ENCODE measurements around the gene TMEM229B. TPM values are rescaled to one million over a fixed set of nuclear protein-coding genes. Genes with fewer than 3 reads are reported as not detected.
"Not testable (repeated sequence)": the region's sequence is repeated elsewhere in the genome, so short reads cannot be mapped to it uniquely, and the experiment has no call there.

Gene TMEM229B
- total RNA-seq, 2 experiments from 2014 or later, result 1.3 to 1.5 TPM

GRCh38 chr14:67453575-67454300 lies 34.8 kb downstream of the TMEM229B start:
- ATAC-seq (no peak), DNase-seq (no peak)
- ChIA-PET CTCF (interaction anchor here (0.8 to 2.7 kb wide), 4 partner anchors 24 to 200 kb away, joined by 3 to 10 read pairs (median 5); no protein-coding TSS in a partner anchor), POLR2A (no interaction called here)
- Mint-ChIP-seq H3K4me1 (no peaks in the 10 kb centered on the region), H3K27me3 (no peaks in the 10 kb centered on the region), H3K36me3 (ENCODE audit: low read depth) (no peaks in the 10 kb centered on the region), H3K9me3 (ENCODE audit: low read depth) (peaks cover 7% of the 10 kb centered on the region), H3K27ac (no peak overlapping the region), H3K4me3 (no peak overlapping the region)
- intact Hi-C loops (cut with DNase I, micrococcal nuclease), result no loop called here

GRCh38 chr14:67451667-67452066 lies 36.9 kb downstream of the TMEM229B start:
- H3K9me3 Mint-ChIP-seq (ENCODE audit: low read depth); DNase-seq; POLR2A ChIA-PET; ATAC-seq; H3K36me3 Mint-ChIP-seq (ENCODE audit: low read depth); H3K4me3 Mint-ChIP-seq; H3K27ac Mint-ChIP-seq; H3K4me1 Mint-ChIP-seq; intact Hi-C loops (cut with DNase I, micrococcal nuclease); H3K27me3 Mint-ChIP-seq: not testable (repeated sequence)
- CTCF ChIA-PET, result interaction anchor here (0.6 kb wide), 1 partner anchor 10 kb away, joined by 3 read pairs; no protein-coding TSS in a partner anchor

DNA sequence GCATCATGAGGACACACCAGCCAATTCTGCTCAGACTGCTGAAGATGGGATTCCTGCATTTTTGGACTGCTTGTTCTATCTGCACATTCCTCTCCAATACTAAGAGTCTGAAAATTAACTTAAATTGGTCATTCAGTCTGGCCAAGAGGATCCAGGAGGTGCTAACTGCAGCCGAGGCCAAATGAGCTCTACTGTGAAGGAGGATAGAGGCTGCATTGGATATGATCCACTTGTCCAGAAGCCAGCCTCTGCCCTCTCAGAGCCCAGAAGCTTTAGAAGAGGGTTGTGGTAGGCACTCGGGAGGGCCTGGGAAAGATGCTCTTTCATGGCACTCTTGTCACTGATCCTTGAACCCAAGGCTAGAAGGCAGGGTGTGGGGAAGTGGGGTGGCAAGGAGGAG lies 39.4 kb downstream of the TMEM229B start:
- Mint-ChIP-seq H3K27me3 (peaks cover 3% of the 10 kb centered on the region), H3K36me3 (ENCODE audit: low read depth) (no peaks in the 10 kb centered on the region), H3K27ac (no peak overlapping the region), H3K4me3 (no peak overlapping the region), H3K4me1 (no peaks in the 10 kb centered on the region), H3K9me3 (ENCODE audit: low read depth) (peaks cover 7% of the 10 kb centered on the region)
- POLR2A ChIA-PET, result interaction anchor here (0.6 kb wide), 1 partner anchor 126 kb away, joined by 3 read pairs; no protein-coding TSS in a partner anchor
- CTCF ChIA-PET, result interaction anchor here (1.0 kb wide), 1 partner anchor 22 kb away, joined by 4 read pairs; no protein-coding TSS in a partner anchor
- DNase-seq (no peak), ATAC-seq (no peak)
- intact Hi-C loops (cut with DNase I, micrococcal nuclease), result no loop called here

GRCh38 chr14:67447033-67447381 lies 41.5 kb downstream of the TMEM229B start:
- Mint-ChIP-seq H3K9me3 (ENCODE audit: low read depth) (peaks cover 7% of the 10 kb centered on the region), H3K27me3 (peaks cover 3% of the 10 kb centered on the region), H3K4me3 (no peak overlapping the region), H3K36me3 (ENCODE audit: low read depth) (no peaks in the 10 kb centered on the region), H3K4me1 (no peaks in the 10 kb centered on the region), H3K27ac (no peak overlapping the region)
- ATAC-seq, result no peak
- no peak for DNase-seq
- intact Hi-C loops (cut with DNase I, micrococcal nuclease), result no loop called here
- ChIA-PET POLR2A (no interaction called here), CTCF (interaction anchor here (0.6 to 1.6 kb wide), 4 partner anchors 31 to 137 kb away, joined by 3 to 9 read pairs (median 4); no protein-coding TSS in a partner anchor)

DNA sequence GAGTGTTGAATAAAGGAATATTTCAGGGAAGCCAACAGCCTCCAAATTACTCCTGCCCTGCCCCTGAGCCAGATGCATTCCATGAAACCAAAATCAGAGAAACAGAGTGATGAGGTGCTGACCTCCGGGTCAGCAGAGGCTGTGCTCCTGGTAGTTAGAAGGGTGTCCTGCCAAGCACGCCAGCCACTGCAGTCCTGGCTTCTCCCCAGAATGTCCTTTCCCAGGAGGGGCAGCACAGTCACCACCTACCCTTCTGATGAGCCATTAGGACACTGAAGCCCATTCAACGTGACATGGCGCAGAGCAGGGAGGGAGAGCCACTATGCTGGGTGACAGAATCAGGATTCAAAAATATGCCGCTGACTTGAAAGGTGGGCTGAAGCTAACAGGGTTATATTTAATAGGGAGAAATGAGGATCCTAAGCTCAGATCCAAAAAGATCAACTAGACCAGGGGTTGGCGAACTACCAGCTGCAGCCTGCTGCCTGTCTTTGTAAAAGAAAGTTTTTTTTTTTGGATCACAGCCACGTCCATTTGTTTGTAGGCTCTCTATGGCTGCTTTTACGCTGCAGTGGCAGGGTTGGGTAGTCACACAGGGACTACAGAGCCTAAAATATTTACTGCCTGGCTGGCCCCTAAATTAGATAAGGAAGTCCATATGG lies 42.0 kb downstream of the TMEM229B start:
- ATAC-seq, result no peak
- DNase-seq, result no peak
- no peak overlapping the region for H3K4me3 Mint-ChIP-seq
- POLR2A ChIA-PET, result no interaction called here
- no peak overlapping the region for H3K27ac Mint-ChIP-seq
- peaks cover 3% of the 10 kb centered on the region for H3K27me3 Mint-ChIP-seq
- H3K36me3 Mint-ChIP-seq (ENCODE audit: low read depth), result no peaks in the 10 kb centered on the region
- H3K9me3 Mint-ChIP-seq (ENCODE audit: low read depth), result peaks cover 7% of the 10 kb centered on the region
- intact Hi-C loops (cut with DNase I, micrococcal nuclease), result no loop called here
- H3K4me1 Mint-ChIP-seq, result no peaks in the 10 kb centered on the region
- CTCF ChIA-PET, result interaction anchor here (0.8 to 1.6 kb wide), 2 partner anchors 66 to 125 kb away, joined by 3 to 9 read pairs; no protein-coding TSS in a partner anchor

GRCh38 chr14:67444395-67444794 lies 44.1 kb downstream of the TMEM229B start:
- H3K27me3 Mint-ChIP-seq, result peaks cover 3% of the 10 kb centered on the region
- H3K27ac Mint-ChIP-seq, result no peak overlapping the region
- DNase-seq (no peak), ATAC-seq (no peak)
- POLR2A ChIA-PET, result no interaction called here
- no peaks in the 10 kb centered on the region for H3K4me1 Mint-ChIP-seq
- H3K36me3 Mint-ChIP-seq (ENCODE audit: low read depth), result no peaks in the 10 kb centered on the region
- H3K4me3 Mint-ChIP-seq, result no peak overlapping the region
- intact Hi-C loops (cut with DNase I, micrococcal nuclease), result no loop called here
- CTCF ChIA-PET, result interaction anchor here (0.6 kb wide), 1 partner anchor 85 kb away, joined by 3 read pairs; the partner anchor contains the start of gene ATP6V1D
- H3K9me3 Mint-ChIP-seq (ENCODE audit: low read depth), result no peaks in the 10 kb centered on the region

- intact Hi-C loops (cut with DNase I, micrococcal nuclease), result no loop called here
- peaks cover 3% of the 10 kb centered on the region for H3K27me3 Mint-ChIP-seq
- ATAC-seq (no peak), DNase-seq (no peak)
- CTCF ChIA-PET, result interaction anchor here (0.7 kb wide), 1 partner anchor 74 kb away, joined by 3 read pairs; no protein-coding TSS in a partner anchor
- no peak overlapping the region for H3K27ac Mint-ChIP-seq
- H3K4me1 Mint-ChIP-seq, result no peaks in the 10 kb centered on the region
- H3K4me3 Mint-ChIP-seq, result no peak overlapping the region
- POLR2A ChIA-PET, result no interaction called here
- no peaks in the 10 kb centered on the region for H3K36me3 Mint-ChIP-seq (ENCODE audit: low read depth)
- no peaks in the 10 kb centered on the region for H3K9me3 Mint-ChIP-seq (ENCODE audit: low read depth)
Measured at GRCh38 chr14:67442139-67442906, 46.2 kb downstream of the TMEM229B start.

- H3K9me3 Mint-ChIP-seq (ENCODE audit: low read depth), result no peaks in the 10 kb centered on the region
- ChIA-PET POLR2A (no interaction called here), CTCF (interaction anchor here (1.0 to 1.2 kb wide), 2 partner anchors 21 to 1084 kb away, joined by 3 read pairs; no protein-coding TSS in a partner anchor)
- no peak overlapping the region for H3K27ac Mint-ChIP-seq
- intact Hi-C loops (cut with DNase I, micrococcal nuclease), result no loop called here
- H3K36me3 Mint-ChIP-seq (ENCODE audit: low read depth), result no peaks in the 10 kb centered on the region
- no peak for ATAC-seq
- no peaks in the 10 kb centered on the region for H3K4me1 Mint-ChIP-seq
- no peak overlapping the region for H3K4me3 Mint-ChIP-seq
- no peak for DNase-seq
- peaks cover 6% of the 10 kb centered on the region for H3K27me3 Mint-ChIP-seq
Measured at GRCh38 chr14:67441672-67442071, 46.8 kb downstream of the TMEM229B start.

- peaks cover 6% of the 10 kb centered on the region for H3K27me3 Mint-ChIP-seq
- no peak overlapping the region for H3K27ac Mint-ChIP-seq
- H3K4me1 Mint-ChIP-seq, result no peaks in the 10 kb centered on the region
- ATAC-seq, result no peak
- POLR2A ChIA-PET, result no interaction called here
- no peak overlapping the region for H3K4me3 Mint-ChIP-seq
- CTCF ChIA-PET, result interaction anchor here (0.8 to 1.2 kb wide), 3 partner anchors 16 to 1083 kb away, joined by 3 to 4 read pairs (median 3); no protein-coding TSS in a partner anchor
- intact Hi-C loops (cut with DNase I, micrococcal nuclease), result no loop called here
- DNase-seq, result no peak
- no peaks in the 10 kb centered on the region for H3K9me3 Mint-ChIP-seq (ENCODE audit: low read depth)
- H3K36me3 Mint-ChIP-seq (ENCODE audit: low read depth), result no peaks in the 10 kb centered on the region
Measured at GRCh38 chr14:67441256-67441655, 47.3 kb downstream of the TMEM229B start.

GRCh38 chr14:67440513-67440912 lies 48.0 kb downstream of the TMEM229B start:
- Mint-ChIP-seq H3K4me1 (no peaks in the 10 kb centered on the region), H3K27me3 (peaks cover 6% of the 10 kb centered on the region), H3K4me3 (no peak overlapping the region), H3K27ac (no peak overlapping the region), H3K9me3 (ENCODE audit: low read depth) (no peaks in the 10 kb centered on the region), H3K36me3 (ENCODE audit: low read depth) (no peaks in the 10 kb centered on the region)
- ChIA-PET CTCF (interaction anchor here (0.8 to 1.2 kb wide), 2 partner anchors 15 to 23 kb away, joined by 3 to 4 read pairs; no protein-coding TSS in a partner anchor), POLR2A (no interaction called here)
- intact Hi-C loops (cut with DNase I, micrococcal nuclease), result no loop called here
- DNase-seq, result no peak
- no peak for ATAC-seq

DNA sequence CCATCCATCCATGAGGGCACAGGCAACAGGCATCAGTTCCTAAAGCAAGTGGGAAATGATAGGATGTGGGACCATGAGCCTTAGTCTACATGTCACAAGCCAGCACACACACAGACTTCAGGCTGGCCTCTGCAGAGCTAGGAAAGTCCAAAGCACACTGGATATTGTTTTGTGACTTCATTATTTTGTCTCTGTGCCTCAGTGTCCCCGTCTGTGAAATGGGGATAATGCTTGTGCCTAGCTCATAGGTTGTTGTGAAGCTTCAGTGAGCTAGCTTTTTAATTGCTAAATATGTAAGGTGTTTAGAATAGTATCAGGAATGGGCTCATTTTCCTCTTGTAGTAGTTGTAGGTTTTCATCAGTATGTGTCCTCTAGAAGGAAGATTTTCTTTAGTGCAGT lies 49.6 kb downstream of the TMEM229B start:
- ATAC-seq, result no peak
- DNase-seq, result no peak
- no peaks in the 10 kb centered on the region for H3K9me3 Mint-ChIP-seq (ENCODE audit: low read depth)
- no peak overlapping the region for H3K4me3 Mint-ChIP-seq
- H3K36me3 Mint-ChIP-seq (ENCODE audit: low read depth), result no peaks in the 10 kb centered on the region
- peaks cover 3% of the 10 kb centered on the region for H3K27me3 Mint-ChIP-seq
- H3K27ac Mint-ChIP-seq, result no peak overlapping the region
- CTCF ChIA-PET, result interaction anchor here (0.7 to 1.3 kb wide), 2 partner anchors 12 to 23 kb away, joined by 3 to 4 read pairs; no protein-coding TSS in a partner anchor
- POLR2A ChIA-PET, result no interaction called here
- H3K4me1 Mint-ChIP-seq, result no peaks in the 10 kb centered on the region
- intact Hi-C loops (cut with DNase I, micrococcal nuclease), result no loop called here

Data from activated CD4-positive, alpha-beta T cell treated with anti-CD3 and anti-CD28 coated beads for 36 hours (primary cell).